NCI-H2081 treated with DMSO at 0.1 percent for 48 hours (cell line): ENCODE data around the gene LRBA.
A peak's percentile ranks its signal among the peaks of the same experiment; 100 is the strongest.

ENCODE experiments used
- DNase-seq: peaks from one replicate; lab custom pipeline; 2025; lab: John Stamatoyannopoulos, UW

LRBA gene

DNA sequence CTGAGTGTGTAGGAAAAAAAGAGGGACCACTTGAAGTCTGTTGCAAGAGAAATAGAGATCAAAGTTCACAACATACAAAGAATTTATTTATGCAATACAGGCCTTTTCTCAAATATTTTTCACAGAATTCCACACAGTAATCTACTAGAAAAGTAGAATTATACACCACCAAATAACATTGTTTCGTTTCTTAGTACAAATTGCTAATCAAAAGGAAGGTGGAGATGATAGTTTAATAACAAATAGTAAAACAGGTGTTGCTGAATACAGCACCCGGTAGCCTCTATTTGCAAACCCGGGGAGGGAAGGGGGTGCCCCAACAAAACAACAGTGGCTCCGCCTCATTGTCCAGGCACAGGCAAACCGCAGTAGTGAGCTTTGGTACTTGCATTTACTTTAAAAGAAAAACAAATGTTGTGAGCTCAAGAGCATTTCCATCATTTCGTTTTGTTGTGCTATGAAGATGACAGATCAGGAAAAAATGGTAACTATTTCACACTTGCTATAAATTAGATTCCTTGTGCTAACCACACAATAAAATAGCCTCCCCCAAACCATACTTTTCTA, 750.4 kb downstream of the LRBA start:
- DNase-seq = no peak

DNA sequence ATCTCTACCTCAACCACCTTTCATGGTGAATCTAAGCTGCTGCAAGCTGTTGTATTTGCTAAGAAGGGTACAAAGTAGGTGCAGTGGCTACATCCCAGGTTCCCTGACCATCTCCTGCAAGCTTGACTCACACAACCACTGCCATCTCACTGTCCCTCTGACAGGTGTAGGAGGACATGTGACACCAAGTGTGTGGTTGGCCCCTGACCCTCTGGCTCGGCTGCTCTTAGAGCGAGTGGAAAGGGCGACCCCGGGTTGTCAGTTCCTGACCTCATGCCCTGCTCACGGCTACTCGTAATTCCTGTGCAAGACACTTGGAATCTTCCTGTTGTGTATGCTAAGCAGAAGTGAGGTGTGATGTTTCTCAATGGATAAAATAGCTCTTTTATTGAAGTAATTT, 752.5 kb downstream of the LRBA start:
- DNase-seq = no peak

DNA sequence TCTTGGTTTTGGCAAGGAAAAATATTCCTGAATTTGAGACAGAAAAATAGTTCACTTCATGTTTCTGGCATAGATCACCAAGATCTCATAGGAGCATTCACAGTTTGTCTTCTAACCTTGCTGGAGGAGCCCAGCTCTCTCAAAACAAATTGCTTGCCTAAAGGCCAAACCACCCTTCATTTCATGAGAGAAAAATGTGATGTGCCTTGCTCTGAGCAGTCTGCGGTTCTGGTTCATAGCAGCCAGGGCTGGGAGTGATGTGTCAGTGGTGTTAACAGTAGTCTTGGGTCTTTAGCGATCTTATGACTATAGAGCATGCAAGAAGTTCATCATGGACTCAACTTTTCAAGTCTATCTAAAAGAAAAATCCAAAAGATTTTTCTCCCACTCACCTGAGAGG, 753.5 kb downstream of the LRBA start:
- no peak for DNase-seq

DNA sequence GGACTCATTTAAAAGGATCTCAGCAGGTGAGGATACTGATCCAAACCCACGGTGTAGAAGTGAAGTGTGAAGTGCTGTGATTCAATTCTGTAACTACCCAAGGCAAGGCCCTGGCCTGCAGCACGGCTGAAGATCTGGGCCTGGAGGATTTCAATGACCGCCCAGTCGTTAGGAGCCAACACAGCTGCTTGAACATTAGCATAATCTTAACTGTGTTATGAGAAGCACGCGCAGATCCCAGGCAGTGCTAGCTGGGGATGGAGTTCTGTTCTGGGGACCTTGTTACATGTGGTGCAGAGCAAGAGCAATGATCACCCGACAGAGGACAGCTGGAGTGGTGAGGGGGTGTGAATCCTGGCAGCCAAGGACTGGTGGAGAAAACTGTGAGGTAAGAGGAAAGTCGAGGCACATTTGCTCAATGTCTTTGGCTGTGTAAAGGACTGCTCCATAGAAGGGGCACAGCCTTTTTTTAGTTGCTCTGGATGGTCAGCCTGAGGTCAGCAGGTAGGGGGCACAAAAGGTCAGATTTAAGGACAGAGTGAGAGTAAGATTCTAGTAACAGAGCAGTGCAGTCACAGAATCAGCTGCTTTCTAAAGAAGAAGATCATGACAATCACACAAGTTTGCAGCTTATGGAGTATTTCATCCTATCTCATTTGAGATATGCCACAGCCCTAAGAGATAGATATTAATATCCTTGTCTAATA, 755.1 kb downstream of the LRBA start:
- DNase-seq = no peak

DNA sequence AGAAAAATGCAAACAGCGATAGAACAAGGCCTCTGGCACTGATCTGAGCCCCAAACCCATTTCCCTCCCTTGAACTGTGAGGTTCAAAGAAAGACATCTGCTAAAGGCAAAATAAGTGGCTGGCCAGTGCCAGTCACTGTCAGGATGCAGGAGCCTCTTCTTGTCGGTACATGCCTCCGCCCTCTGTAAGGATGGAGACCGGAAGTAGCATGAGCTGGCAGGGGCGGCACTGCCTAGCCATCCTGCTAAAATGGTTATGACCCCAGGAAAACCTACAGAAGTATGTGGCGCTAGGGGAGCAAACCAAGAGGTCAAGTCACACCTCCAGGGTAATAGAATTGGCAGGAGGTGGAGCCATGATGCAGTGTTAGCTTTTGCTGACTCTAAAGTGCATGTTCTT, 756.5 kb downstream of the LRBA start:
- DNase-seq = no peak

DNA sequence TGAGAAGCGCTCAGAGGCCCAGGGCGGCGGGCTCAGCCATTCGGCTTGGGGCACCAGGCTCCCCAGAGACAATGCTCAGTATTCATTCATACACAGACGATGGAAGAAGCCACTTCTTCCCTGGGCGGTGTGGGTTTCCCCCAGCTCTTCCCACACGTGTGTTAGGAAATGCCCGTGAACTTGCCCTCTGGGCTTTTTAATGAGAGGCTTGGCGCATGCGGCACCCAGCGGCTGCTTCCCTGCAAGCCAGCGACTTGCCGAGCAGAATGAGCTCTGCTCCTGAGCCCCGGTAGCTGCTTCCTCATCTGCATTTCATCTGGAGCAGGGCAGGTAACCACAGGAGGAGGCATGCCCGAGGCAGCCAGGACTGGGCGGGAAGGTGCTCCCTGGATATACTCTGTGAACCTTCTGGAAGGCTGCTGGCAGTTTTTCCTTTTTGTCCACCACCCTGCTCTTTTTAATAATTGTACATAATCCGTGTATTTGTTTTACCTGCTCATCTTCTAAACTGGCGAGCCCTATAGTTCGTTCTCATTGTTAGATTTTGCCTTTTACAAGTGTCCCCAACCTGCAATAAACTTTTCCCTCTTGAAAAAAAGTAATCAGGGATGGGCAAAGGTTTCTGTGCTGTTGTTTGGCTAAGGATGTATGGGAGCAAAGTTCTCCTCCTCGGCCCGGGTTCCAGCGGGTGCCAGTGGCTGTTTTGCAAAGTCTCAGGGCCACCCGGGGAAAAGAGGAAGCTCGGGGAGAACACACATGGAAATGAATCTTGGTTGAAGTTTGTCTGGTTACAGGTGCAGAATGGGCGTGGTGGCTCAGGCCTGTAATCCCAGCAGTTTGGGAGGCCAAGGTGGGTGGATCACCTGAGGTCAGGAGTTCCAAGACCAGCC, 758.0 kb downstream of the LRBA start:
- DNase-seq = no peak

DNA sequence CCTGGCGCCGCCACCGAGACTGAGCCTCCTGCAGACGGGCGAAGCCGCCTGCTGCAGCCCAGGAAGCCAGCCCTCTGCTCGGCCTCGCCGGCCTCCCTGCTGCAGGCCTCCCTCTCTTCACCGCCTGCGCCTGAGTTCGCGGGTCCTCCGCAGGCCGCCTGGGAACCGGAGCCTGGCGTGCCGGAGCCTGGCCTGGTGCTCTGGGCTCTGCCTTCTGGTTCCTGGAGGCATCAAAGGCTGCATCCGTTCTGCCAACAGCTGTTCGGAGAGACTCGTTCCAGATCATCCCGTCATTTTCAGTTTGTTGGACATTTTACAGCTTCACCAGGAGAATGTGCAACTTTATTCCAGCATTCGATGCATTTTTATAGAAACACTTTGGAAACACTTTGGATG, 758.9 kb downstream of the LRBA start:
- DNase-seq = no peak

DNA sequence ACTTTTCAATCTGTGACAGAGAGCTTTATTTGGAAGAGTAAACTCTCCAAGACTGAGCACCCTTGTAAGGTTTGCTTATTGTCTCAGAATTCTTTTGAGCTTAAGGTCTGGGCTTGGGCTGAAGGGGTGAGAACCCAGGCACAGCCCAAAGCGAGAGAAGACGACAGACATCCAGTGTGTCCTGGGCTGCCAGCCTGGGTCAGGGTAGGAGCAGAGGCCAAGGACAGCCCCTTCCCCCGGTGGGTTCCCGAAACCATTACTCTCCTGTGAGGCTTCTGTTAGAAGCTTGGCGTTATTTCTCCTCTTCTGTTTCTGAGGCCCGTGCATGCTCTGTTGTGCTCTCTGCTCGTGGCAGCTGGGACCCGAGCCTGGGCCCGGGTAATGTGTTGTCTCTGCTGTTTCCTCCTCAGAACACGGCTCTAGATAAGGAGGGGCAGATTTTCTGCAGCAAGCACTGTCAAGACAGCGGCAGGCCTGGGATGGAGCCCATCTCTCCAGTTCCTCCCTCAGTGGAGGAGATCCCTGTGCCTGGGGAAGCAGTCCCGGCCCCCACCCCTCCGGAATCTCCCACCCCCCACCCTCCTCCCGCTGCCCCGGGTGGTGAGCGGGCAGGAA, 759.4 kb downstream of the LRBA start:
- DNase-seq = no peak

DNA sequence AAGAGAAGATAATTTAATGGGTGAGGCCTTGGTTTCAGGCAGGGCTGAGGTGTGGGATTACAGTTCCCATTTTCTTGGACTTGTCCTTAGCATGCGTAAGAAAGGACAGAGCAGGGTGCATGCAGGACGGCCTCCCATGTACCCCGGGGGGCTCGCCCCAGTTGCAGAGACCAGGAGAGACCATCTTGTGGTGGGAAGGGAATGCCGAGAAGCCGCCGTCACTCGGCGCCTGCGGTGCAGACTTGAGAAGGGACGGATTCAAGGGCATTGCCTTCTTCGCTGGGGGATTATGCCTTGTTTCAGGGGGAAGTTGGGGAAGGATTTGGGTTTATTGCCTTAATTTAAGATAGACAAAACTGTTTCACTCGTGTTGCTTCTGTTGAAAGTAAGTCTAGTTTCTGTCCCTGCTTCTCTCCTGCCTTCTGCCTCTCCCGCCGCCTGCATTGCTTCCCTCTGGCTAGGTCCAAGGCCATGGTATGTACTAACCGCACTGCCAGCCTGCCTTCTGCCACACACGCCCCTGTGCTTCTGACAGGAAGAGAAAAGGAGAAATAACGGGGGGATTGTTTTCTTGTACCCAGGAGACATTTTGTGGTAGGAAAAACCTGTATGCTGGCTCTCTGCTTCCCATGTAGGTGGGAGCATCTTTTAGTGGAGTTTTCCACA, 761.0 kb downstream of the LRBA start:
- no peak for DNase-seq

DNA sequence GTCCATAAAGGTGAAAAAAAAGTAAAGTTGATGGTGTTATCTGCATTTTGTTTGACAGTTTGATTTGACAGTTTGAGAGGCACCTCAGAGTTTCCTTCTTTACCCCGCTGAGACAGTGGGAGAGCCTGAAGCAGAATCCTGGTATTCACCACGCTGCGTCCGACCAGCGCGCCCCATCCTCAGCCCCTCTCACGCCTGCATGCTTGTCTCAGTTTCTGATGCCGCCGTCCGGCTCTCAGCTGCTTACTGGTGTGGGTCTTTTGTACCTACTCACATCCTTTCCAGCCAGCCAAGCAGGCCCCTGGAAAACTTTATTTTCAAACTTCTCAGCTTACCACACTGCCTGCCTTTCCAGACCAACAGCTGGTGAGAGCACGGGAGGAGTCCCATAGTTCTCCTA, 761.7 kb downstream of the LRBA start:
- DNase-seq = no peak

DNA sequence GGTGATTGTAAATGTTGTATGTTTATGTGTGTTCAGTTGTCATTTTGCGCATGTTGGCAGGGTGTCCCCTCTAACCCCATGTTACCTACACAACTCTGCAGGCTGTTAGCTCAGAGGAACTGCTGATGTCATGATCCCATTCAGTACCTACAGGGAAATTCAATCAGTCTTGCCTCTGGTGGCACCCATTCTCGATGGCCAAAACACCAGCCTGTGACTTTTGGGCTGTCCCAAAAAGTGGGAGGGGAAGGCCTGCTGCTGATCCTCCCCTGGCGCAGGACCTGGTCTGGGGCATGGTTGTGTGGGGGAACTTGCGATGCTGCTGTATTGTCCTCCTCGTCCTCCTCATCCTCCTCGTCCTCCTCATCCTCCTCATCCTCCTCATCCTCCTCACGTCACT, 762.3 kb downstream of the LRBA start:
- no peak for DNase-seq

DNA sequence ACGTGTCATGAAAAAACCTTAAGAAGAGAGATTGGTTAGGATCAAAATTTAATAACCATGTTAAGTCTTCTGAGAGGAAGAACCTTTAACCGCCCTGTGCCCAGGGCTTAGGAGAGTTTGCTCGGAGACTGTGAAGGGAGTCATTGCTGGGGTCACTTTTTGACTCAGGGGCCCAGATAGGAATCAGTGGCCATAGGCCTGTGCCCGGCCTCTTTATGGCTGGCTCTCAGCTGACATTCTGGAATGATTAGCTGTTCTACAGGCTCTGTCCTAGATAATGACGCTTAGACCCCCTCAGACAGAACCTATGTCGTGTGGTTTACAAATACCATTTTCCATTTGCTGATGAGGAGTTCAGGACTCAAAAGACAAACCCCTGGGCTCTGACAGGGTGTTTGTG, 762.8 kb downstream of the LRBA start:
- DNase-seq = no peak

DNA sequence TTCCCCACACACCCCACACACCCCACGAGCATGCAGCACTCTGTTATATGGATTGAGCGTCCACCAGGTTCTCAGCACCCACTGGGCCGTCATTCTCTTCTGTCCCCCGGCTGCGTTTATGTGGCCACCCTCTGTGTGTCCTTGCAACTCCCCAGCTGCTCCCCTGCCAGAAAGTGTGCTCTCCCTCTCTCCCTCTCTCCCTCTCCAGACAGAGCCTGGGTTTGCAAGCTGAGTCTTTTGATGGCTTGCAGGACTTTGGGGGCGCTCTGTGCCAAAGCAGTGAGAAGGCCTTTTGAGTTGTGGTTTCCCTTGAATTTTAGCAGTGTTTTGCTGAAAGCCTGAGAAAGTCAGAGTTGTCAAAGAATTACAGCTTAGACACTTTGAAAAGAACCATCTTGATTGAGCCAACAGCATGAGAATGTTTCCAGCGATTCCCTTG, 763.3 kb downstream of the LRBA start:
- DNase-seq = no peak

DNA sequence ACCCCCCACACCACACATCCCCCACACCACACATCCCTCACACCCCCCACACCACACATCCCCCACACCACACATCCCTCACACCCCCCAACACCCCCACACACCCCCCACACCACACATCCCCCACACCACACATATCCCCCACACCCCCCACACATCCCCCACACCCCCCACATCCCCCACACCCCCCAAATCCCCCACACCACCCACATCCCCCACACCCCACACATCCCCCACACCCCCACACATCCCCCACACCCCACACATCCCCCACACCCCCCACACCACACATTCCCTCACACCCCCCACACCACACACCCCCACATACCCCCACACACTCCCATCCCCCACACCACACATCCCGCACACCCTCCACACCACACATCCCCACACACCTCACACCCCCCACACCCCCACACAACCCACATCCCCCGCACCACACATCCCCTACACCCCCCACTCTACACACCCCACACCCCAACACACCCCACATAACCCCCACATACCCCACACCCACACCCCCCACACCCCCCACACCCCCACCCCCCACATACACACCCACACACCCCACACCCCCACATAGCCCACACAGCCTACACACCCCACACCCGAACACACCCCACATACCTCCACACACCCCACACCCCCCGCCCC, 764.0 kb downstream of the LRBA start:
- DNase-seq = no peak

DNA sequence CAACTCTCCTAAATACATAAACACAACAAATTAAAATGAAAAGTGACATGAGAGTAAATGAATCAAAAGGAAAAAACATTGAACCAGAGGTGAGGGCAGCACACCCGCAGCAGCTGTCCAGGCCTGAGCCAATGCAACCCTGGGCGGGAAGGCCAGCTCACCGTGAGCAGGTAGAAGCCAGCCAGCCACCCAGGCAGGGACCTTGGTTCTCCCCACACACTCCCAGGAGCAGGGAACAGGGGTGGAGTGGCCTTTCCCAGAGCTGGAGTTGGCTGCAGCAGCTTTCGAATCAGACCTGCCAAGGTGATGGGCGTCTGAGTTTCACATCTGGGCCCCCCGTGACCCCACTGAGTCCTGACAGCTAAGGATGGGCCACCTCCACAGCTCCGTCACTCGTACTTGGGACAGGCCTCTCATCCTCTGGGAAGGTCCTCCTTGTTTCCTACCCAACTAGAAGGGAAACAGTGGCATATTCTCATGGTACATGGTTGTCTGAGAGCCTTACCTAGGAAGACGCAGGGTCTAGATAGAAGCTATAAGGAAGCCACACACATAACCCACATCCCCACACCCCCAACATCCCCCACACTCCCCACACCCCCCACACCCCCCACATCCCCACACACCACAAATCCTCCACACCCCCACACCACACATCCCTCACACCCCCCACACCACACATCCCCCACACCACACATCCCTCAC, 764.6 kb downstream of the LRBA start:
- no peak for DNase-seq

DNA sequence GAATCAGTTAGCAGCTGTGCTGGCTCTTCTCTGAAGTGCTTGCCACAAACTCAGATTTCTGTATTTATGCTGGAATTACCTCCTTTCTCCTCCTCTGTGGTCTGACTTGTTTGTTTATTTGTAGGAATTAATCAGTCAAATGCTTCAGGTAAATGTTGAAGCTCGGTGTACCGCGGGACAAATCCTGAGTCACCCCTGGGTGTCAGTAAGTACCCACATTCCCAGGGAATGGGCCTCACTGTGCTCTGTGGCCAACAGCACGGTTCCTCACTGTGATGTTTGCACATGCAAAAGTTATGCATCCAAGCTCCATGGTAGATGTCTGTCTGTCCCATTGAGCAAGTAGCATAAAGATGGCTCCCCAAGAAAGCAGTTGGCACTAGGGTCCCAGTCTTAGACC, 766.9 kb downstream of the LRBA start:
- DNase-seq = no peak

DNA sequence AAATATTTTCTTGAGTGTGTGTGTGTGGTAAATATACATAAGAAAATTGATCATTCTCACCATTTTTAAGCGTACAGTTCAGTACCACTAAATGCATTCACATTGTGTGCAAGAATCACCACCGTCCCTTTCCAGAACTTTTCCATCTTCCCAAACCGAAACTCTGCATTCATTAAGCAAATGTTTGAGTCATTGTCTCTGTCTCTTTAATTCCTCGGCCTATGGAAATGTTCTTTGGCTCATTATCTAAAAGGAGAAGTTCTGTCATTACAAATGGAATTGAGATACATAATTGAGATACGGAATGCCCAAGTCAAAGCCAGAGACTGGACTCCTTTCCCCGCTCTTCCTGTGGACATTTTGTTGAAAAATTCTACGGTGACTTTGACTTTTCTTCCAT, 767.9 kb downstream of the LRBA start:
- DNase-seq = no peak

DNA sequence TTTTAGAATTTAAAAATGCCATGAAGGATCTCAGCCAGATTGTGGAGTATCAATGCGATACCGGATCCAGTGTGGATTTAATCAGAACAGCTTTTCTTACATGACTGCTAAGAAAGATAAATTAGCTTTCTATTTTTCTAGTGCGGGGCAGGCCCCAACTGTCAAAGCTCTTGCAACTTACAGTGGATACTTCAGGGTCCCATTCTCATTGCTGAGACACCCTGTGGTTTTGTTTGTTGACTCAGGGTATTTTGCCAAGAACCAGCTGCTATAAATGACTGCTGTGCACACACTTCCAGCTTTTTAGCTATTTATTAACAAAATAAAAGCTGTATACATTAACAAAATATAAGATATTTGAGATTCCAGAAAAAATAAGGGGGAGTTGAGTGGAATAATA, 770.5 kb downstream of the LRBA start:
- peak; percentile 11 for DNase-seq

DNA sequence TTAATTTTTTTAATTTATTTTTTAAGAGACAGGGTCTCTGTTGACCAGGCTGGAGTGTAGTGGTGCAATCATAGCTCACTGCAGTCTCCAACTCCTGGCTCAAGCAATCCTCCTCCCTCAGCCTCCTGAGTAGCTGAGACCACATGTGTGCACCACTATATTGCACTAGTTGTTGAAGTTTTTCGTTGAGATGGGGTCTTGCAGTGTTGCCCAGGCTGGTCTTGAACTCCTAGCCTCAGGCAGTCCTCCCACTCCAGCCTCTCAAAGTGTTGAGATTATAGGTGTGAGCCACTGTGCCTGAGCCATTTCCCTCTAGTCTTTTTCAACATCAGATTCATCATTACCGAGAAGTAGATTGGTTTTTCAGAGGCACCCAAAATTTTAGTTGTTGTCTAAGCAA, 771.2 kb downstream of the LRBA start:
- no peak for DNase-seq

DNA sequence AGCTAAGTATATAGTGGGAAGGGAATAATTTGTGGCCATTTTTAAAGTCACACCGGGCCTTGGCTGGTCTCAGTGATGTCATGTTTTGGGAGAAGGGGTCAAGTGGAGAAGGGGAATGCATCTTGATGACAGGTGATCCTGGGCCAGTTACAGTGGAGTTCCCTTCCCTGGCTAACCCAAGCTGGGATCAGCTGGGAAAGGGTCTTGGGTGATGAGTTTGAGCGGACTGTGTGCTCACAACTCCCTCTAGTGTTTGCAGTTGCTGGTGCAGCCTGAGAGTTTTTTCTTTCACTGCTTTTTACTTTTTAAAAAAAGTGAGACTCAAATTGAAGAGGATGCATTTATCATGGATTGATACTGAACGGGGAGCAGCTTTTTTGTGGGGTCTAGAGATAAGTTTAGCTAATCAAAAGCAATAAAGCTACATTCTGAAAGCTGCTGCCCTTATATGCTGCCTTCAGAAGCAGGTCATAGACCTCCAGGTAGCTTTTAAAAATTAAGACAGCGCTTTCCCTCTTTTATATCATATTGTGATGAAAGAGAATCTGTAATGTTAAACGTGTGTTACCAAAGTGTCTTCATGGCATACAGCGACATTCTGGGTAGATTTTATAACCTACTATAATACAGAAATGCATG, 772.1 kb downstream of the LRBA start:
- no peak for DNase-seq

DNA sequence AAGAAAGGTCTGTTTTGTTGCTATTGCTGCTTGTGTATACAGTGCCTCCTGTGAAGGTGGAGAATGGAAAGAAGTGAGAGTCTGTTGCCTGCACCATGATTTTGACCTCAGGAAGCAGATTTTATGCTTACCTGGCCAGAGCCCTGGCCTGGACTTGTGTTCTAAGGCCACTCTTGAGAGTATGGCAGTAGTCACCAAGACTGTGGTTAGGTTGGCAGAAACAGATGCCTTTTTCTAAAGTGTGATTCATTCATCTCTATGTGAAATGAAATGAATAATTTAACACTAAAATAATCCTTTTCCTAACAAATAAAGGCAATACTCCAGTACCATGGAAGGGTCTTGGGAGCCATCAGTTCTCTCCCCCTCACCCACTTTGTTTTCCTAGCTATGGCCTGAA, 775.1 kb downstream of the LRBA start:
- no peak for DNase-seq
